HEK293 (cell line): Measurements from ENCODE around the gene SGF29.
A peak's percentile ranks its signal among the peaks of the same experiment; 100 is the strongest.

Experiments
- CTCF ChIA-PET: fragments of 350-600 bp; formaldehyde crosslinking; extraction: SDS; loops from one replicate; lab custom pipeline; 2021; ENCODE audit warnings: antibody characterized with exemption; lab: Yijun Ruan, JAX
- POLR2A ChIA-PET: fragments of 300-600 bp; formaldehyde crosslinking; extraction: SDS; loops from one replicate; lab custom pipeline; 2020; ENCODE audit warnings: antibody characterized with exemption, inconsistent platforms; lab: Yijun Ruan, JAX
- H3K27ac ChIP-seq: fragments of 200-500 bp; sonication (Bioruptor generic); 2 replicates; pipeline ENCODE4 v1.5.1; 2014; ENCODE audit warnings: low read depth, low read length, control low read depth, inconsistent platforms; ENCODE audit errors: extremely low read depth
- H3K36me3 ChIP-seq, 2 experiments: fragments of 200-500 bp in 1 of 2; sonication (Bioruptor generic) in 1 of 2; 1 replicate in 1 of 2; 2 replicates in 1 of 2; pipeline ENCODE4 v1.5.1; 2014 to 2017; ENCODE audit warnings: inconsistent platforms in 2 of 2, low read length in 2 of 2; ENCODE audit not compliant: control insufficient read depth in 2 of 2, insufficient read depth in 1 of 2
- H3K4me1 ChIP-seq: fragments of 200-500 bp; sonication (Bioruptor generic); 2 replicates; pipeline ENCODE4 v1.5.1; 2014; ENCODE audit warnings: mild to moderate bottlenecking, low read length, inconsistent platforms; ENCODE audit not compliant: control insufficient read depth, insufficient read depth
- H3K4me3 ChIP-seq: 2 replicates; pipeline ENCODE4 v1.5.1; 2011; ENCODE audit warnings: low read depth, mild to moderate bottlenecking, control low read depth, low read length, moderate library complexity
- H3K9me3 ChIP-seq: fragments of 200-500 bp; sonication (Bioruptor generic); 2 replicates; pipeline ENCODE4 v1.5.1; 2014; ENCODE audit warnings: low read depth, low read length, inconsistent platforms; ENCODE audit not compliant: control insufficient read depth, insufficient read depth
- AEBP2 ChIP-seq: fragments of 450-650 bp; formaldehyde crosslinking; IDR thresholded peaks from 2 replicates; pipeline ENCODE4 v1.5.1; 2016; ENCODE audit warnings: missing biosample characterization, missing genetic modification characterization, borderline replicate concordance
- BCL6B ChIP-seq: fragments of 450-650 bp; formaldehyde crosslinking; IDR thresholded peaks from 2 replicates; pipeline ENCODE4 v1.5.1; 2017; ENCODE audit warnings: missing biosample characterization, missing genetic modification characterization
- CTCF ChIP-seq: fragments of 450-650 bp; formaldehyde crosslinking; IDR thresholded peaks from 2 replicates; pipeline ENCODE4 v1.5.1; 2016; ENCODE audit warnings: missing biosample characterization, missing genetic modification characterization
- EGR2 ChIP-seq: fragments of 450-650 bp; formaldehyde crosslinking; IDR thresholded peaks from 2 replicates; pipeline ENCODE4 v1.5.1; 2016; ENCODE audit warnings: low read depth, missing biosample characterization, missing genetic modification characterization
- SP2 ChIP-seq: fragments of 450-650 bp; formaldehyde crosslinking; IDR thresholded peaks from 2 replicates; pipeline ENCODE4 v1.5.1; 2016; ENCODE audit warnings: missing biosample characterization, missing genetic modification characterization
- SP7 ChIP-seq: fragments of 450-650 bp; formaldehyde crosslinking; IDR thresholded peaks from 2 replicates; pipeline ENCODE4 v1.5.1; 2016; ENCODE audit warnings: missing biosample characterization, missing genetic modification characterization
- TCF7L2 ChIP-seq: IDR thresholded peaks from 2 replicates; pipeline ENCODE4 v1.6.1; 2011; ENCODE audit warnings: low read depth, mild to moderate bottlenecking, inconsistent platforms, low read length, moderate library complexity, borderline replicate concordance
- ZEB2 ChIP-seq: fragments of 450-650 bp; formaldehyde crosslinking; IDR thresholded peaks from 2 replicates; pipeline ENCODE4 v1.5.1; 2016; ENCODE audit warnings: missing biosample characterization, missing genetic modification characterization
- ZFP69B ChIP-seq: fragments of 450-650 bp; formaldehyde crosslinking; IDR thresholded peaks from 2 replicates; pipeline ENCODE4 v1.5.1; 2016; ENCODE audit warnings: missing biosample characterization, missing genetic modification characterization
- ZNF211 ChIP-seq: fragments of 450-650 bp; formaldehyde crosslinking; IDR thresholded peaks from 2 replicates; pipeline ENCODE4 v1.5.1; 2016; ENCODE audit warnings: low read depth, missing biosample characterization, missing genetic modification characterization
- ZNF23 ChIP-seq: fragments of 450-650 bp; formaldehyde crosslinking; IDR thresholded peaks from 2 replicates; pipeline ENCODE4 v1.5.1; 2016; ENCODE audit warnings: missing biosample characterization, missing genetic modification characterization, borderline replicate concordance
- ZNF24 ChIP-seq: fragments of 450-650 bp; formaldehyde crosslinking; IDR thresholded peaks from 2 replicates; pipeline ENCODE4 v1.5.1; 2016; ENCODE audit warnings: missing biosample characterization, missing genetic modification characterization
- ZNF335 ChIP-seq: fragments of 450-650 bp; formaldehyde crosslinking; conservative IDR thresholded peaks from 2 replicates; pipeline ENCODE4 v1.5.1; 2016; ENCODE audit warnings: missing biosample characterization, missing genetic modification characterization
- ZNF404 ChIP-seq: fragments of 450-650 bp; formaldehyde crosslinking; IDR thresholded peaks from 2 replicates; pipeline ENCODE4 v1.5.1; 2017; ENCODE audit warnings: missing biosample characterization, missing genetic modification characterization
- ZNF473 ChIP-seq: fragments of 450-650 bp; formaldehyde crosslinking; IDR thresholded peaks from 2 replicates; pipeline ENCODE4 v1.5.1; 2017; ENCODE audit warnings: missing biosample characterization, missing genetic modification characterization
- ZNF514 ChIP-seq: fragments of 450-650 bp; formaldehyde crosslinking; IDR thresholded peaks from 2 replicates; pipeline ENCODE4 v1.5.1; 2016; ENCODE audit warnings: missing biosample characterization, missing genetic modification characterization
- ZNF558 ChIP-seq: fragments of 450-650 bp; formaldehyde crosslinking; IDR thresholded peaks from 2 replicates; pipeline ENCODE4 v1.5.1; 2016; ENCODE audit warnings: missing biosample characterization, missing genetic modification characterization
- ZNF571 ChIP-seq: fragments of 450-650 bp; formaldehyde crosslinking; IDR thresholded peaks from 2 replicates; pipeline ENCODE4 v1.5.0; 2017; ENCODE audit warnings: missing biosample characterization, missing genetic modification characterization
- ZNF624 ChIP-seq: fragments of 450-650 bp; formaldehyde crosslinking; IDR thresholded peaks from 2 replicates; pipeline ENCODE4 v1.5.1; 2017; ENCODE audit warnings: missing biosample characterization, missing genetic modification characterization
- ZNF692 ChIP-seq: fragments of 450-650 bp; formaldehyde crosslinking; IDR thresholded peaks from 2 replicates; pipeline ENCODE4 v1.5.1; 2016; ENCODE audit warnings: missing biosample characterization, missing genetic modification characterization
- TF ChIP-seq, protein P1 (sequence below): fragments of 450-650 bp; formaldehyde crosslinking; IDR thresholded peaks from 2 replicates; pipeline ENCODE4; 2016; ENCODE audit warnings: missing biosample characterization, missing genetic modification characterization
- TF ChIP-seq, protein P2 (sequence below): IDR thresholded peaks from 2 replicates; pipeline ENCODE4 v1.6.1; 2011; ENCODE audit warnings: mild to moderate bottlenecking, low read depth, low read length, borderline replicate concordance
- TF ChIP-seq, protein P3 (sequence below): fragments of 450-650 bp; formaldehyde crosslinking; IDR thresholded peaks from 2 replicates; pipeline ENCODE4 v1.5.1; 2016; ENCODE audit warnings: missing biosample characterization, missing genetic modification characterization

The SGF29 gene

GRCh38 chr16:28538733-28539596 is 14.8 kb upstream of the SGF29 start, which contains the start of gene NUPR1 (continued):
- TF ChIP-seq, protein P1, sequence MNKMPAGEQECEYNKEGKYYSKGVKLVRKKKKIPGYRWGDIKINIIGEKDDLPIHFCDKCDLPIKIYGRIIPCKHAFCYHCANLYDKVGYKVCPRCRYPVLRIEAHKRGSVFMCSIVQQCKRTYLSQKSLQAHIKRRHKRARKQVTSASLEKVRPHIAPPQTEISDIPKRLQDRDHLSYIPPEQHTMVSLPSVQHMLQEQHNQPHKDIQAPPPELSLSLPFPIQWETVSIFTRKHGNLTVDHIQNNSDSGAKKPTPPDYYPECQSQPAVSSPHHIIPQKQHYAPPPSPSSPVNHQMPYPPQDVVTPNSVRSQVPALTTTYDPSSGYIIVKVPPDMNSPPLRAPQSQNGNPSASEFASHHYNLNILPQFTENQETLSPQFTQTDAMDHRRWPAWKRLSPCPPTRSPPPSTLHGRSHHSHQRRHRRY (tag by site-specific recombination), result 0 out of 2 replicates have a peak, but pooled peaks have one; percentile 33
- TF ChIP-seq SP7 (tag by site-specific recombination) (peak; percentile 74; the same call in 1 of the 2 replicates), ZNF558 (tag by site-specific recombination) (peak; percentile 46; the same call in 1 of the 2 replicates), CTCF (tag by site-specific recombination) (no peak), ZEB2 (tag by site-specific recombination) (peak; percentile 66), SP2 (tag by site-specific recombination) (peak; percentile 30), ZNF624 (tag by site-specific recombination) (no peak), ZNF692 (tag by site-specific recombination) (peak; percentile 59)
- TF ChIP-seq, protein P2, sequence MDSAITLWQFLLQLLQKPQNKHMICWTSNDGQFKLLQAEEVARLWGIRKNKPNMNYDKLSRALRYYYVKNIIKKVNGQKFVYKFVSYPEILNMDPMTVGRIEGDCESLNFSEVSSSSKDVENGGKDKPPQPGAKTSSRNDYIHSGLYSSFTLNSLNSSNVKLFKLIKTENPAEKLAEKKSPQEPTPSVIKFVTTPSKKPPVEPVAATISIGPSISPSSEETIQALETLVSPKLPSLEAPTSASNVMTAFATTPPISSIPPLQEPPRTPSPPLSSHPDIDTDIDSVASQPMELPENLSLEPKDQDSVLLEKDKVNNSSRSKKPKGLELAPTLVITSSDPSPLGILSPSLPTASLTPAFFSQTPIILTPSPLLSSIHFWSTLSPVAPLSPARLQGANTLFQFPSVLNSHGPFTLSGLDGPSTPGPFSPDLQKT, result no peak
- TF ChIP-seq, protein P3, sequence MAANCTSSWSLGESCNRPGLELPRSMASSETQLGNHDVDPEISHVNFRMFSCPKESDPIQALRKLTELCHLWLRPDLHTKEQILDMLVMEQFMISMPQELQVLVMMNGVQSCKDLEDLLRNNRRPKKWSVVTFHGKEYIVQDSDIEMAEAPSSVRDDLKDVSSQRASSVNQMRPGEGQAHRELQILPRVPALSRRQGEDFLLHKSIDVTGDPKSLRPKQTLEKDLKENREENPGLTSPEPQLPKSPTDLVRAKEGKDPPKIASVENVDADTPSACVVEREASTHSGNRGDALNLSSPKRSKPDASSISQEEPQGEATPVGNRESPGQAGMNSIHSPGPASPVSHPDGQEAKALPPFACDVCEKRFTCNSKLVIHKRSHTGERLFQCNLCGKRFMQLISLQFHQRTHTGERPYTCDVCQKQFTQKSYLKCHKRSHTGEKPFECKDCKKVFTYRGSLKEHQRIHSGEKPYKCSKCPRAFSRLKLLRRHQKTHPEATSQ (tag by site-specific recombination), result 0 out of 2 replicates have a peak, but pooled peaks have one; percentile 7

DNA sequence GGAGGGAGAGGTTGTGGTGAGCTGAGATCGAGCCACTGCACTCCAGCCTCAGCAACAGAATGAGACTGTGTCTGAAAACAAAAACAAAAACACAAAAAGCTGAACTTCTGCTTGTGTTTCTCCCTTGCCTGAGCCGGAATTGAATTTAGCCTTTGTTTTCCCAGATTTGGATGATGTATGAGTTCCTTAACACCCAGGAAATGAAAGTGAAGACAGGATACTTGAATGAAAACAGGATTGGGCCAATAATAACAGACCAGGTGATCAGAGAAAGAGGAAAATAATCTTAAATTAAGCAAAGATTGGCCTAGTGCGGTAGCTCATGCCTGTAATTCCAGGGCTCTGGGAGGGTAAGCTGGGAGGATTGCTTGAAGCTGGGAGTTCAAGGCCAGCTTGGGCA is 13.4 kb upstream of the SGF29 start:
- no peaks in the 10 kb centered on the region for H3K9me3 ChIP-seq
- CTCF ChIA-PET, result interaction anchor here (0.5 kb wide), 1 partner anchor 243 kb away, joined by 3 read pairs; no protein-coding TSS in a partner anchor
- H3K27ac ChIP-seq, result no peak overlapping the region
- H3K36me3 ChIP-seq, result no peaks in the 10 kb centered on the region
- H3K4me3 ChIP-seq, result no peak overlapping the region
- H3K4me1 ChIP-seq, result no peaks in the 10 kb centered on the region
- POLR2A ChIA-PET, result interaction anchor here (1.0 kb wide), 1 partner anchor 48 kb away, joined by 5 read pairs; the partner anchor contains the start of gene CLN3
- TF ChIP-seq TCF7L2 (no peak), BCL6B (tag by site-specific recombination) (no peak), ZNF473 (tag by site-specific recombination) (no peak), ZFP69B (tag by site-specific recombination) (no peak), ZNF335 (tag by site-specific recombination) (no peak), ZNF404 (tag by site-specific recombination) (no peak), ZNF571 (tag by site-specific recombination) (no peak), ZNF24 (tag by site-specific recombination) (no peak), ZNF211 (tag by site-specific recombination) (no peak), EGR2 (tag by site-specific recombination) (no peak), AEBP2 (tag by site-specific recombination) (no peak), ZNF23 (no peak), ZNF514 (tag by site-specific recombination) (no peak)
- TF ChIP-seq, protein P3 (tag by site-specific recombination), result no peak
